GM12878 (cell line): ENCODE results near the gene C19orf73. TPM values are rescaled to one million over a fixed set of nuclear protein-coding genes. Genes with fewer than 3 reads are reported as not detected.

Experiments
- ATAC-seq: fragments of 200-7000 bp; cut with Tn5 transposase; 3 replicates; pipeline ENCODE4 v1.9.1; 2020; ENCODE audit warnings: mild to moderate bottlenecking, moderate library complexity
- BruUV-seq: library from RNA; stranded (reverse); fragments of 400-500 nt; replicated peaks from 2 replicates; lab custom pipeline; 2021; lab: Mats Ljungman, UMichigan
- CTCF ChIA-PET: fragments of 300-600 bp; sonication (Branson Sonifier 250); formaldehyde crosslinking; extraction: SDS; loops from one replicate; lab custom pipeline; 2021; ENCODE audit warnings: inconsistent platforms; lab: Yijun Ruan, JAX
- POLR2A ChIA-PET: fragments of 350-600 bp; formaldehyde crosslinking; extraction: SDS; loops from one replicate; lab custom pipeline; 2021; ENCODE audit warnings: inconsistent platforms; lab: Charles Lee
- RAD21 ChIA-PET: fragments of 300-600 bp; sonication (Branson Sonifier 250); formaldehyde crosslinking; loops from one replicate; lab custom pipeline; 2023; ENCODE audit warnings: antibody characterized with exemption; ENCODE audit not compliant: unreplicated experiment; lab: Charles Lee
- SMC1A ChIA-PET: fragments of 300-600 bp; sonication (Branson Sonifier 250); formaldehyde crosslinking; loops from one replicate; lab custom pipeline; 2023; ENCODE audit not compliant: unreplicated experiment, uncharacterized antibody; lab: Charles Lee
- DNase-seq: peaks from one replicate; pipeline ENCODE4 v3.0.0-alpha.2; 2011; ENCODE audit warnings: low read depth, low spot score
- FAIRE-seq: peaks from 3 replicates; lab custom pipeline; 2011; peaks lifted over from hg19 to GRCh38; lab: Jason Lieb, UNC
- H2AFZ ChIP-seq: 2 replicates; pipeline ENCODE4 v1.6.0; 2011; ENCODE audit warnings: low read depth, low read length, control low read depth; ENCODE audit not compliant: control insufficient read depth
- H3K27ac ChIP-seq: 2 replicates; pipeline ENCODE4 v1.5.1; 2011; ENCODE audit warnings: control low read depth; ENCODE audit not compliant: control insufficient read depth, insufficient read depth
- H3K27me3 ChIP-seq, 2 experiments: replicated peaks in 1 of 2; 2 replicates each; pipeline versions ENCODE4 v1.6.0 to v1.6.1; 2011; ENCODE audit warnings: low read length in 1 of 2; ENCODE audit not compliant: control insufficient read depth in 2 of 2, insufficient read depth in 2 of 2
- H3K36me3 ChIP-seq, 2 experiments: 2 replicates each; pipeline ENCODE4 v1.5.1; 2011; ENCODE audit warnings: low read length in 1 of 2; ENCODE audit not compliant: control insufficient read depth in 2 of 2, insufficient read depth in 2 of 2
- H3K4me1 ChIP-seq: 2 replicates; pipeline ENCODE4 v1.6.1; 2011; ENCODE audit warnings: mild to moderate bottlenecking, low read length, moderate library complexity, mixed read lengths; ENCODE audit not compliant: control insufficient read depth, insufficient read depth
- H3K4me2 ChIP-seq: 2 replicates; pipeline ENCODE4 v1.6.0; 2011; ENCODE audit warnings: control low read depth; ENCODE audit not compliant: control insufficient read depth, insufficient read depth
- H3K4me3 ChIP-seq: fragments of 200-600 bp; sonication (generic); 2 replicates; pipeline ENCODE4 v1.5.1; 2016
- H3K79me2 ChIP-seq: 2 replicates; pipeline ENCODE4 v1.6.0; 2011; ENCODE audit warnings: low read length; ENCODE audit not compliant: control insufficient read depth, insufficient read depth
- H3K9ac ChIP-seq: 2 replicates; pipeline ENCODE4 v1.8.0; 2011; ENCODE audit warnings: low read length, control low read depth, mixed read lengths; ENCODE audit not compliant: control insufficient read depth, insufficient read depth
- H3K9me3 ChIP-seq: replicated peaks from 3 replicates; pipeline ENCODE4 v1.5.1; 2011; ENCODE audit warnings: mild to moderate bottlenecking, low read length; ENCODE audit not compliant: control insufficient read depth, insufficient read depth
- H4K20me1 ChIP-seq: 2 replicates; pipeline ENCODE4 v1.6.0; 2011; ENCODE audit not compliant: control insufficient read depth, insufficient read depth
- BMI1 ChIP-seq: fragments of 450-650 bp; IDR thresholded peaks from 2 replicates; pipeline ENCODE4 v1.6.1; 2016; ENCODE audit warnings: mild to moderate bottlenecking, moderate library complexity, borderline replicate concordance
- E2F4 ChIP-seq: IDR thresholded peaks from 2 replicates; pipeline ENCODE4 v1.6.1; 2012; ENCODE audit warnings: low read depth, low read length, improper control_type of control experiment
- MAX ChIP-seq: IDR thresholded peaks from 2 replicates; pipeline ENCODE4 v1.6.1; 2012; ENCODE audit warnings: low read depth, low read length, improper control_type of control experiment
- MTA2 ChIP-seq: fragments of 450-650 bp; IDR thresholded peaks from 2 replicates; pipeline ENCODE4 v1.6.1; 2016; ENCODE audit warnings: low read depth, mild to moderate bottlenecking, moderate library complexity
- POLR2A ChIP-seq: IDR thresholded peaks from 2 replicates; pipeline ENCODE4 v1.6.1; 2011; ENCODE audit warnings: low read depth, mild to moderate bottlenecking, low read length
- POLR2AphosphoS5 ChIP-seq: IDR thresholded peaks from 2 replicates; pipeline ENCODE4 v1.6.1; 2011; ENCODE audit warnings: mild to moderate bottlenecking, low read length, inconsistent platforms
- SRF ChIP-seq, 2 experiments: IDR thresholded peaks; 2 replicates each; pipeline ENCODE4 v1.6.1; 2011; ENCODE audit warnings: low read depth in 2 of 2, low read length in 2 of 2, mild to moderate bottlenecking in 1 of 2, moderate library complexity in 1 of 2
- SUPT20H ChIP-seq: IDR thresholded peaks from 2 replicates; pipeline ENCODE4 v1.6.1; 2011; ENCODE audit warnings: low read depth, mild to moderate bottlenecking, low read length, moderate library complexity, borderline replicate concordance; ENCODE audit not compliant: control insufficient read depth
- SUZ12 ChIP-seq: fragments of 200-600 bp; sonication (generic); IDR thresholded peaks from one replicate; pipeline ENCODE4 v1.6.1; 2018; ENCODE audit warnings: antibody characterized with exemption, mild to moderate bottlenecking; ENCODE audit not compliant: unreplicated experiment
- TCF3 ChIP-seq: IDR thresholded peaks from 2 replicates; pipeline ENCODE4 v1.6.1; 2012; ENCODE audit warnings: low read depth, mild to moderate bottlenecking, low read length, borderline replicate concordance; ENCODE audit not compliant: insufficient read depth
- YY1 ChIP-seq: IDR thresholded peaks from 2 replicates; pipeline ENCODE4 v1.6.1; 2011; ENCODE audit warnings: low read depth, mild to moderate bottlenecking, low read length
- ZNF217 ChIP-seq: fragments of 450-650 bp; IDR thresholded peaks from 2 replicates; pipeline ENCODE4 v1.6.1; 2017; ENCODE audit warnings: antibody characterized with exemption, mild to moderate bottlenecking
- ZNF274 ChIP-seq: IDR thresholded peaks from one replicate; pipeline ENCODE4 v1.8.0; 2011; ENCODE audit not compliant: insufficient read length, insufficient read depth
- ZZZ3 ChIP-seq: IDR thresholded peaks from 2 replicates; pipeline ENCODE4 v1.6.1; 2011; ENCODE audit warnings: low read depth; ENCODE audit not compliant: control insufficient read depth, insufficient read length
- WGBS: methylation state at CpG from one replicate; pipeline ENCODE4 v1.1.6; 2016; ENCODE audit warnings: low lambda C conversion rate; ENCODE audit not compliant: insufficient replicate concordance, insufficient coverage; ENCODE audit errors: missing lambda C conversion rate; 5-methylcytosine and 5-hydroxymethylcytosine counted together
- in situ Hi-C: fragments of 300-500 bp; cut with MboI; formaldehyde crosslinking; loops from 9 replicates; pipeline ENCODE4 v1.14.3; 2018; ENCODE audit warnings: mixed read lengths
- intact Hi-C: fragments of 100-400 bp; cut with micrococcal nuclease; formaldehyde crosslinking; loops from one replicate; pipeline ENCODE4 v1.14.2; 2022; ENCODE audit not compliant: unreplicated experiment
- polyA plus RNA-seq, 11 experiments: library from polyadenylated mRNA; depleted of rRNA in 4 of 11; unstranded in 6 of 11; stranded (reverse) in 5 of 11; fragments of >200 nt; fragmentation: Nextera tagmentation in 4 of 11; fragmentation: Illumina TruSeq in 1 of 11; extraction: Ambion mirVana in 4 of 11; extraction: Trizol in 1 of 11; gene quantifications; 1 replicate in 1 of 11; 2 replicates in 10 of 11; pipeline versions ENCODE4 v1.2.1 to v1.2.3, GENCODE V29; 2011 to 2016; ENCODE audit warnings: inconsistent platforms in 2 of 11, missing spikeins in 2 of 11, low read depth in 1 of 11
- total RNA-seq, 4 experiments: library from RNA; depleted of rRNA in 3 of 4; stranded (reverse); fragments of >200 nt in 3 of 4; fragmentation: Illumina TruSeq in 1 of 4; extraction: Trizol in 1 of 4; gene quantifications; 2 replicates each; pipeline versions ENCODE4 v1.2.1 to v1.2.3, GENCODE V29; 2013 to 2021

The C19orf73 gene
- total and polyA plus RNA-seq, 10 of the 15 experiments (the other 5 are each of a cell fraction or from before 2014, with no cell fraction given): 0.20 to 2.0 (median 0.80) TPM

- no peak for FAIRE-seq
- no peak overlapping the region for H3K4me3 ChIP-seq
- ChIA-PET POLR2A (no interaction called here), SMC1A (no interaction called here), RAD21 (no interaction called here), CTCF (interaction anchor here (1.0 to 1.3 kb wide), 2 partner anchors 16 kb away, joined by 4 read pairs; partner anchors contain the start of gene LIN7B)
- ATAC-seq: no peak
- H3K4me2 ChIP-seq: no peak overlapping the region
- intact Hi-C loops (no loop called here), in situ Hi-C loops (no loop called here)
- no peak overlapping the region for H3K27ac ChIP-seq
- H3K4me1 ChIP-seq: peaks cover 3% of the 10 kb centered on the region; the same call in 1 of the 2 replicates
- no peak for DNase-seq
- no peaks in the 10 kb centered on the region; the same call in 2 of the 3 replicates for H3K9me3 ChIP-seq
- no peaks in the 10 kb centered on the region for H3K27me3 ChIP-seq
- H3K9ac ChIP-seq: no peak overlapping the region
- H3K79me2 ChIP-seq: no peaks in the 10 kb centered on the region
- H2AFZ ChIP-seq: no peak overlapping the region
- no peaks in the 10 kb centered on the region for H4K20me1 ChIP-seq
- no TSS peak for BruUV-seq
- no peaks in the 10 kb centered on the region; a peak in 1 of 4 replicates for H3K36me3 ChIP-seq
- 95% methylated on average over 20 of the region's 24 CpGs for WGBS
- TF ChIP-seq MTA2: no peak
- TF ChIP-seq SUZ12: no peak
- TF ChIP-seq SUPT20H: no peak
Observed at GRCh38 chr19:49130325-49130724, 11.4 kb upstream of the C19orf73 start.

GRCh38 chr19:49129238-49129583 lies 10.3 kb upstream of the C19orf73 start:
- no peak overlapping the region for H3K4me2 ChIP-seq
- H3K9me3 ChIP-seq: no peaks in the 10 kb centered on the region; the same call in 2 of the 3 replicates
- H2AFZ ChIP-seq: no peak overlapping the region
- RAD21 ChIA-PET: no interaction called here
- intact Hi-C loops (no loop called here), in situ Hi-C loops (no loop called here)
- H3K36me3 ChIP-seq: no peaks in the 10 kb centered on the region; a peak in 1 of 4 replicates
- no TSS peak for BruUV-seq
- FAIRE-seq: no peak
- H3K4me1 ChIP-seq: peaks cover 3% of the 10 kb centered on the region; the same call in 1 of the 2 replicates
- H3K27ac ChIP-seq: no peak overlapping the region
- H3K9ac ChIP-seq: no peak overlapping the region
- H3K27me3 ChIP-seq: no peaks in the 10 kb centered on the region
- POLR2A ChIA-PET: no interaction called here
- no peak for ATAC-seq
- H3K4me3 ChIP-seq: no peak overlapping the region
- SMC1A ChIA-PET: no interaction called here
- 80% methylated on average over 16 of the region's 16 CpGs for WGBS
- no peak for DNase-seq
- CTCF ChIA-PET: interaction anchor here (0.6 to 2.2 kb wide), 3 partner anchors 15 to 448 kb away, joined by 3 to 13 read pairs (median 4); partner anchors contain the start of gene LIN7B
- no peaks in the 10 kb centered on the region for H3K79me2 ChIP-seq
- no peaks in the 10 kb centered on the region for H4K20me1 ChIP-seq
- TF ChIP-seq POLR2AphosphoS5 (no peak), MAX (no peak), YY1 (no peak), ZNF274 (no peak), TCF3 (no peak), POLR2A (no peak), E2F4 (no peak), SRF (IDR thresholded peaks at IDR 0.05; ENCODE audit: low read depth in 2 of 2, low read length in 2 of 2) (no peak), ZNF217 (no peak), BMI1 (no peak), ZZZ3 (no peak)
